ENCODE measurements around the gene MMP11.

Gene MMP11

GRCh38 chr22:23744001-23744400 lies 28.6 kb upstream of the MMP11 start:
- no peaks in the 10 kb centered on the region for H3K27me3 ChIP-seq
- H3K4me1 ChIP-seq (ENCODE audit: control insufficient read depth in 1 of 2, insufficient read depth in 1 of 2, low read depth in 1 of 2, low read length in 1 of 2) = no peaks in the 10 kb centered on the region
- H3K36me3 ChIP-seq = peaks cover 24% of the 10 kb centered on the region
- TF ChIP-seq CTCF (IDR thresholded peaks at IDR 0.05) = no peak
- H3K9me3 ChIP-seq = no peaks in the 10 kb centered on the region
- H3K4me3 ChIP-seq (ENCODE audit: low read depth in 1 of 2, low read length in 1 of 2) = no peak overlapping the region
- H3K27ac ChIP-seq = no peak overlapping the region

- H3K27ac ChIP-seq = no peak overlapping the region
- H3K27me3 ChIP-seq = no peaks in the 10 kb centered on the region
- no peak overlapping the region for H3K4me3 ChIP-seq (ENCODE audit: low read depth in 1 of 2, low read length in 1 of 2)
- peaks cover 24% of the 10 kb centered on the region for H3K36me3 ChIP-seq
- TF ChIP-seq CTCF (IDR thresholded peaks at IDR 0.05) = no peak
- no peaks in the 10 kb centered on the region for H3K9me3 ChIP-seq
- no peaks in the 10 kb centered on the region for H3K4me1 ChIP-seq (ENCODE audit: control insufficient read depth in 1 of 2, insufficient read depth in 1 of 2, low read depth in 1 of 2, low read length in 1 of 2)
These were observed 28.2 kb upstream of the MMP11 start for GRCh38 chr22:23744485-23744884.

GRCh38 chr22:23745791-23746190 lies 26.9 kb upstream of the MMP11 start:
- Histone ChIP-seq H3K27ac (no peak overlapping the region), H3K9me3 (no peaks in the 10 kb centered on the region), H3K27me3 (no peaks in the 10 kb centered on the region), H3K36me3 (peaks cover 24% of the 10 kb centered on the region), H3K4me1 (ENCODE audit: control insufficient read depth in 1 of 2, insufficient read depth in 1 of 2, low read depth in 1 of 2, low read length in 1 of 2) (peaks cover 8 to 11% of the 10 kb centered on the region in 2 experiments), H3K4me3 (ENCODE audit: low read depth in 1 of 2, low read length in 1 of 2) (no peak overlapping the region)
- no peak for TF ChIP-seq CTCF (IDR thresholded peaks at IDR 0.05)

- Histone ChIP-seq H3K36me3 (peaks cover 2% of the 10 kb centered on the region), H3K27ac (no peak overlapping the region), H3K4me1 (ENCODE audit: control insufficient read depth in 1 of 2, insufficient read depth in 1 of 2, low read depth in 1 of 2, low read length in 1 of 2) (peaks cover 15% of the 10 kb centered on the region in 2 experiments), H3K4me3 (ENCODE audit: low read depth in 1 of 2, low read length in 1 of 2) (no peak overlapping the region), H3K27me3 (no peaks in the 10 kb centered on the region), H3K9me3 (no peaks in the 10 kb centered on the region)
- TF ChIP-seq CTCF (IDR thresholded peaks at IDR 0.05) = no peak
These were observed 22.8 kb upstream of the MMP11 start for GRCh38 chr22:23749841-23750301.

GRCh38 chr22:23750367-23750713 lies 22.3 kb upstream of the MMP11 start:
- Histone ChIP-seq H3K4me3 (ENCODE audit: low read depth in 1 of 2, low read length in 1 of 2) (peak overlapping the region; percentile 83 to 84), H3K27me3 (no peaks in the 10 kb centered on the region), H3K36me3 (no peaks in the 10 kb centered on the region), H3K27ac (peak overlapping the region; percentile 79), H3K4me1 (ENCODE audit: control insufficient read depth in 1 of 2, insufficient read depth in 1 of 2, low read depth in 1 of 2, low read length in 1 of 2) (peaks cover 15% of the 10 kb centered on the region in 2 experiments), H3K9me3 (no peaks in the 10 kb centered on the region)
- no peak for TF ChIP-seq CTCF (IDR thresholded peaks at IDR 0.05)

All from neutrophil (primary cell).